ENCODE results near the gene PRKAG2.

DNA sequence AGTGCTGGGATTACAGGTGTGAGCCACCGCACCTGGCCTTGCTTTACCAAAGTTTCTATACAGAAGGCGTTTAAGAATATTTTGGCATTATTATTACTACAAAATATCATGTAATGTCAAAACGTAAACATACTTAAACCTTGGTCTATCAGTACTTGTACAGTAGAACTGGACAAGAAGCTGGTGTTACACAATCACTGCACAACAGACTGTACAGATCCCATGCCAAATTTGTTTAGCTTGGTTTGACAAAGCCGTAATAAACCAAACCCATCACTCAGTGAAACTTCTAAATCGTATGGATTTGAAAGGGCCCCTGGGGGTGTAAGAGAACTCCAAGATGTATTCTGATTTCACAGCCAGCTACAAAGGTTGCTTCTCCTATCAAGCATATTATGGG is 305.4 kb downstream of the PRKAG2 start:
- TF ChIP-seq EP300 (IDR thresholded peaks at IDR 0.05; ENCODE audit: borderline replicate concordance) (no peak), CREB1 (IDR thresholded peaks at IDR 0.05; ENCODE audit: low read depth) (no peak), TAF1 (IDR thresholded peaks at IDR 0.05; ENCODE audit: low read depth) (no peak)
